HEK293 (cell line): ENCODE data around the gene KRT71.

Experiments
- CTCF ChIA-PET: fragments of 350-600 bp; formaldehyde crosslinking; extraction: SDS; loops from one replicate; lab custom pipeline; 2021; ENCODE audit warnings: antibody characterized with exemption; lab: Yijun Ruan, JAX
- POLR2A ChIA-PET: fragments of 300-600 bp; formaldehyde crosslinking; extraction: SDS; loops from one replicate; lab custom pipeline; 2020; ENCODE audit warnings: antibody characterized with exemption, inconsistent platforms; lab: Yijun Ruan, JAX
- H3K27ac ChIP-seq: fragments of 200-500 bp; sonication (Bioruptor generic); 2 replicates; pipeline ENCODE4 v1.5.1; 2014; ENCODE audit warnings: low read depth, low read length, control low read depth, inconsistent platforms; ENCODE audit errors: extremely low read depth
- H3K36me3 ChIP-seq, 2 experiments: fragments of 200-500 bp in 1 of 2; sonication (Bioruptor generic) in 1 of 2; 1 replicate in 1 of 2; 2 replicates in 1 of 2; pipeline ENCODE4 v1.5.1; 2014 to 2017; ENCODE audit warnings: inconsistent platforms in 2 of 2, low read length in 2 of 2; ENCODE audit not compliant: control insufficient read depth in 2 of 2, insufficient read depth in 1 of 2
- H3K4me1 ChIP-seq: fragments of 200-500 bp; sonication (Bioruptor generic); 2 replicates; pipeline ENCODE4 v1.5.1; 2014; ENCODE audit warnings: mild to moderate bottlenecking, low read length, inconsistent platforms; ENCODE audit not compliant: control insufficient read depth, insufficient read depth
- H3K4me3 ChIP-seq: 2 replicates; pipeline ENCODE4 v1.5.1; 2011; ENCODE audit warnings: low read depth, mild to moderate bottlenecking, control low read depth, low read length, moderate library complexity
- H3K9me3 ChIP-seq: fragments of 200-500 bp; sonication (Bioruptor generic); 2 replicates; pipeline ENCODE4 v1.5.1; 2014; ENCODE audit warnings: low read depth, low read length, inconsistent platforms; ENCODE audit not compliant: control insufficient read depth, insufficient read depth
- KLF1 ChIP-seq: fragments of 450-650 bp; formaldehyde crosslinking; IDR thresholded peaks from 2 replicates; pipeline ENCODE4 v1.5.1; 2016; ENCODE audit warnings: missing biosample characterization, missing genetic modification characterization
- KLF10 ChIP-seq: fragments of 450-650 bp; IDR thresholded peaks from 2 replicates; pipeline ENCODE4 v1.5.1; 2018; ENCODE audit warnings: missing biosample characterization, mild to moderate bottlenecking, missing genetic modification characterization
- ZBTB7A ChIP-seq: fragments of 450-650 bp; formaldehyde crosslinking; IDR thresholded peaks from 2 replicates; pipeline ENCODE4 v1.5.1; 2016; ENCODE audit warnings: low read depth, missing biosample characterization, missing genetic modification characterization
- ZFP3 ChIP-seq: fragments of 450-650 bp; formaldehyde crosslinking; IDR thresholded peaks from 2 replicates; pipeline ENCODE4 v1.5.1; 2016; ENCODE audit warnings: low read depth, missing biosample characterization, missing genetic modification characterization
- ZIC2 ChIP-seq: fragments of 450-650 bp; formaldehyde crosslinking; IDR thresholded peaks from 2 replicates; pipeline ENCODE4 v1.5.1; 2016; ENCODE audit warnings: missing biosample characterization, missing genetic modification characterization
- ZNF169 ChIP-seq: fragments of 450-650 bp; formaldehyde crosslinking; IDR thresholded peaks from 2 replicates; pipeline ENCODE4 v1.5.1; 2016; ENCODE audit warnings: missing biosample characterization, missing genetic modification characterization
- ZNF174 ChIP-seq: fragments of 450-650 bp; formaldehyde crosslinking; IDR thresholded peaks from 2 replicates; pipeline ENCODE4 v1.5.0; 2017; ENCODE audit warnings: missing biosample characterization, mild to moderate bottlenecking, missing genetic modification characterization
- ZNF311 ChIP-seq: fragments of 450-650 bp; formaldehyde crosslinking; IDR thresholded peaks from 2 replicates; pipeline ENCODE4 v1.5.1; 2017; ENCODE audit warnings: missing biosample characterization, missing genetic modification characterization, borderline replicate concordance
- ZNF37A ChIP-seq: fragments of 450-650 bp; IDR thresholded peaks from 2 replicates; pipeline ENCODE4 v1.5.1; 2018; ENCODE audit warnings: missing biosample characterization, missing genetic modification characterization
- ZNF610 ChIP-seq: fragments of 450-650 bp; formaldehyde crosslinking; IDR thresholded peaks from 2 replicates; pipeline ENCODE4 v1.5.1; 2016; ENCODE audit warnings: missing biosample characterization, missing genetic modification characterization, borderline replicate concordance
- ZNF664 ChIP-seq: fragments of 450-650 bp; formaldehyde crosslinking; IDR thresholded peaks from 2 replicates; pipeline ENCODE4 v1.5.1; 2016; ENCODE audit warnings: missing biosample characterization, missing genetic modification characterization
- ZNF785 ChIP-seq: fragments of 450-650 bp; formaldehyde crosslinking; IDR thresholded peaks from 2 replicates; pipeline ENCODE4 v1.5.1; 2016; ENCODE audit warnings: missing biosample characterization, missing genetic modification characterization
- ZNF843 ChIP-seq: fragments of 450-650 bp; formaldehyde crosslinking; IDR thresholded peaks from 2 replicates; pipeline ENCODE4 v1.5.1; 2016; ENCODE audit warnings: missing biosample characterization, missing genetic modification characterization
- ZSCAN16 ChIP-seq: fragments of 450-650 bp; formaldehyde crosslinking; IDR thresholded peaks from 2 replicates; pipeline ENCODE4 v1.5.1; 2016; ENCODE audit warnings: missing biosample characterization, missing genetic modification characterization
- TF ChIP-seq, protein P1 (sequence below): fragments of 450-650 bp; formaldehyde crosslinking; IDR thresholded peaks from 2 replicates; pipeline ENCODE4 v1.5.1; 2016; ENCODE audit warnings: missing biosample characterization, missing genetic modification characterization, low read depth
- TF ChIP-seq, protein P2 (sequence below): fragments of 450-650 bp; formaldehyde crosslinking; IDR thresholded peaks from 2 replicates; pipeline ENCODE4 v1.5.1; 2016; ENCODE audit warnings: missing biosample characterization, missing genetic modification characterization
- TF ChIP-seq, protein P3 (sequence below): fragments of 450-650 bp; formaldehyde crosslinking; IDR thresholded peaks from 2 replicates; pipeline ENCODE4 v1.5.1; 2016; ENCODE audit warnings: missing biosample characterization, missing genetic modification characterization
- TF ChIP-seq, protein P4 (sequence below): fragments of 450-650 bp; formaldehyde crosslinking; IDR thresholded peaks from 2 replicates; pipeline ENCODE4 v1.5.1; 2016; ENCODE audit warnings: missing biosample characterization, missing genetic modification characterization
- TF ChIP-seq, protein P5 (sequence below): fragments of 450-650 bp; formaldehyde crosslinking; IDR thresholded peaks from 2 replicates; pipeline ENCODE4 v1.5.1; 2016; ENCODE audit warnings: missing biosample characterization, missing genetic modification characterization

Gene KRT71

DNA sequence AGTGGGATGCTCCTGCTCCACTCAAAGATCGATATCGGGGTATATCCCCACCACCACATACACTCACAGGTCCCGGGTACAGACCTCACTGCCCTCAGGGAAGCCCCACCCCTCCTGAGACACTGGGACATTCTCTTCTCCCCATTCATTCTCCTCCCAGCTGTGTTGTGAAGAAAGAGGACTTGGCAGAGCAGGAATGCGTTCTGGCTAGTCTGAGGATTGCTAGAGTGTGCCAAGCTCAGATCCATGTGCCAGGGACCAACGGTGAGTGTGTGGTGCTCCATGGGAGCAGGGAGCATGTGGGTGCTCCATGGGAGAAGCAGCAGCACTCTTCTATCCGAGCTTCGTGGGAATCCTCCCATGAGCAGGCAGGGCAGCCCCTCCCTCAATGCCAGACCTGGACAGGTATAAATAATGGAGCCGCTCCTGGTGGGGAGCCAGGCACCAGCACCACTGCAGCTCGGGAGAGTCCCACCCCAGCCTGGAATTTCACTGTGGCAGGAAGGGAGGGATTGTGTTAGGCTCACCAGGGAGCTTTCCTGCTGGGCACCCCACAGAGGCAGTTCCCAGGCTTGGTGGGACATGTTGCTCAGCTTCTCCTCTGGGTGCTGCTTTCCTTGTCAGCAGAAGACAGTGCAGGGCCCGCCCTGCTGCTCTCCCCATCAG, 30.5 kb downstream of the KRT71 start:
- Histone ChIP-seq H3K4me1 (no peaks in the 10 kb centered on the region), H3K9me3 (no peaks in the 10 kb centered on the region), H3K36me3 (no peaks in the 10 kb centered on the region), H3K4me3 (no peak overlapping the region), H3K27ac (no peak overlapping the region)
- ChIA-PET CTCF (interaction anchor here (0.7 to 3.5 kb wide), 4 partner anchors 15 to 366 kb away, joined by 3 to 14 read pairs (median 4); no protein-coding TSS in a partner anchor), POLR2A (no interaction called here)
- TF ChIP-seq ZIC2 (tag by site-specific recombination): peak; percentile 79
- TF ChIP-seq, protein P1, sequence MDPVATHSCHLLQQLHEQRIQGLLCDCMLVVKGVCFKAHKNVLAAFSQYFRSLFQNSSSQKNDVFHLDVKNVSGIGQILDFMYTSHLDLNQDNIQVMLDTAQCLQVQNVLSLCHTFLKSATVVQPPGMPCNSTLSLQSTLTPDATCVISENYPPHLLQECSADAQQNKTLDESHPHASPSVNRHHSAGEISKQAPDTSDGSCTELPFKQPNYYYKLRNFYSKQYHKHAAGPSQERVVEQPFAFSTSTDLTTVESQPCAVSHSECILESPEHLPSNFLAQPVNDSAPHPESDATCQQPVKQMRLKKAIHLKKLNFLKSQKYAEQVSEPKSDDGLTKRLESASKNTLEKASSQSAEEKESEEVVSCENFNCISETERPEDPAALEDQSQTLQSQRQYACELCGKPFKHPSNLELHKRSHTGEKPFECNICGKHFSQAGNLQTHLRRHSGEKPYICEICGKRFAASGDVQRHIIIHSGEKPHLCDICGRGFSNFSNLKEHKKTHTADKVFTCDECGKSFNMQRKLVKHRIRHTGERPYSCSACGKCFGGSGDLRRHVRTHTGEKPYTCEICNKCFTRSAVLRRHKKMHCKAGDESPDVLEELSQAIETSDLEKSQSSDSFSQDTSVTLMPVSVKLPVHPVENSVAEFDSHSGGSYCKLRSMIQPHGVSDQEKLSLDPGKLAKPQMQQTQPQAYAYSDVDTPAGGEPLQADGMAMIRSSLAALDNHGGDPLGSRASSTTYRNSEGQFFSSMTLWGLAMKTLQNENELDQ (tag by site-specific recombination): no peak
- peak; percentile 37; the same call in 1 of the 2 replicates for TF ChIP-seq KLF1 (tag by site-specific recombination)
- no peak for TF ChIP-seq ZNF174 (tag by site-specific recombination)
- TF ChIP-seq ZNF610 (tag by site-specific recombination): no peak

DNA sequence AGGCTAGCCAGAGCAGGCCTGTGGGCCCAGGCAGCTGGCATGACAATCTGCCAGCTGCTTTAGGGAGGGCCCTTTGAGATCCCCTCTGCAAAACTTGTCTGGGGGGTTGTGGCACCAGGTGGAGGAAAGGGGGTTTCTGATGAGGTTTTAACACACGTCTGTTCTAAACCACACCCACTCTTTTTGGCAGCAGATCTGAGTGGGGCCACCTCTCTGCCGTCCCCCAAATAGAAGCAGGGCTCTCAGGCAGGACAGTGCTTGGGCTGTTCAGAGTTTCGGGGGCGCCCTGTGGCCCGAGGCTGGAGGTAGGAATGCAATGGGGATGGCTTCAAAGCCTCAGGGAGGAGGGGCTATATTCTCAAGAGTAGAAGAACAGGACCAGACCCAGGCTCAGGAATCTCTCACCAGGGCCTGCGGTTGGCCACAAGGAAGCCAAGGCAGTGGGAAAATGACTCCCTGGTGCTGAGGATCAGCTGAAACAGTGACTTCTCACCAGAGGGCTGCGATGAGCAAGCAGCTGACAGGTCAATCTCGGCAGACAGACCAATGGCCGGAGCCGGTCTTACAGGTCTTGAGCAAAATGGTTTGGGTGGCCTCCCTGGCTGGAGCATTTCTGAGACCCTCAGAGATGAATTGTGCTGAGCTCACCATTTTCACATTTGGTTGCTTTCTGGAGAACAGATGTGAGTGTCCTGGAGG, 31.2 kb downstream of the KRT71 start:
- POLR2A ChIA-PET: no interaction called here
- Histone ChIP-seq H3K27ac (no peak overlapping the region), H3K4me1 (no peaks in the 10 kb centered on the region), H3K9me3 (no peaks in the 10 kb centered on the region), H3K36me3 (no peaks in the 10 kb centered on the region), H3K4me3 (no peak overlapping the region)
- CTCF ChIA-PET: interaction anchor here (0.6 to 3.5 kb wide), 3 partner anchors 15 to 365 kb away, joined by 4 to 14 read pairs (median 8); no protein-coding TSS in a partner anchor
- no peak for TF ChIP-seq ZNF169 (tag by site-specific recombination)
- TF ChIP-seq, protein P2, sequence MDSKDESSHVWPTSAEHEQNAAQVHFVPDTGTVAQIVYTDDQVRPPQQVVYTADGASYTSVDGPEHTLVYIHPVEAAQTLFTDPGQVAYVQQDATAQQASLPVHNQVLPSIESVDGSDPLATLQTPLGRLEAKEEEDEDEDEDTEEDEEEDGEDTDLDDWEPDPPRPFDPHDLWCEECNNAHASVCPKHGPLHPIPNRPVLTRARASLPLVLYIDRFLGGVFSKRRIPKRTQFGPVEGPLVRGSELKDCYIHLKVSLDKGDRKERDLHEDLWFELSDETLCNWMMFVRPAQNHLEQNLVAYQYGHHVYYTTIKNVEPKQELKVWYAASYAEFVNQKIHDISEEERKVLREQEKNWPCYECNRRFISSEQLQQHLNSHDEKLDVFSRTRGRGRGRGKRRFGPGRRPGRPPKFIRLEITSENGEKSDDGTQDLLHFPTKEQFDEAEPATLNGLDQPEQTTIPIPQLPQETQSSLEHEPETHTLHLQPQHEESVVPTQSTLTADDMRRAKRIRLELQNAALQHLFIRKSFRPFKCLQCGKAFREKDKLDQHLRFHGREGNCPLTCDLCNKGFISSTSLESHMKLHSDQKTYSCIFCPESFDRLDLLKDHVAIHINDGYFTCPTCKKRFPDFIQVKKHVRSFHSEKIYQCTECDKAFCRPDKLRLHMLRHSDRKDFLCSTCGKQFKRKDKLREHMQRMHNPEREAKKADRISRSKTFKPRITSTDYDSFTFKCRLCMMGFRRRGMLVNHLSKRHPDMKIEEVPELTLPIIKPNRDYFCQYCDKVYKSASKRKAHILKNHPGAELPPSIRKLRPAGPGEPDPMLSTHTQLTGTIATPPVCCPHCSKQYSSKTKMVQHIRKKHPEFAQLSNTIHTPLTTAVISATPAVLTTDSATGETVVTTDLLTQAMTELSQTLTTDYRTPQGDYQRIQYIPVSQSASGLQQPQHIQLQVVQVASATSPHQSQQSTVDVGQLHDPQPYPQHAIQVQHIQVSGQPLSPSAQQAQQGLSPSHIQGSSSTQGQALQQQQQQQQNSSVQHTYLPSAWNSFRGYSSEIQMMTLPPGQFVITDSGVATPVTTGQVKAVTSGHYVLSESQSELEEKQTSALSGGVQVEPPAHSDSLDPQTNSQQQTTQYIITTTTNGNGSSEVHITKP: no peak
- TF ChIP-seq ZFP3 (tag by site-specific recombination): no peak
- TF ChIP-seq ZNF37A (tag by site-specific recombination): no peak
- no peak for TF ChIP-seq ZNF843
- no peak for TF ChIP-seq ZBTB7A (tag by site-specific recombination)
- no peak for TF ChIP-seq ZNF311 (tag by site-specific recombination)
- TF ChIP-seq KLF10: no peak
- TF ChIP-seq ZSCAN16: no peak
- TF ChIP-seq, protein P3, sequence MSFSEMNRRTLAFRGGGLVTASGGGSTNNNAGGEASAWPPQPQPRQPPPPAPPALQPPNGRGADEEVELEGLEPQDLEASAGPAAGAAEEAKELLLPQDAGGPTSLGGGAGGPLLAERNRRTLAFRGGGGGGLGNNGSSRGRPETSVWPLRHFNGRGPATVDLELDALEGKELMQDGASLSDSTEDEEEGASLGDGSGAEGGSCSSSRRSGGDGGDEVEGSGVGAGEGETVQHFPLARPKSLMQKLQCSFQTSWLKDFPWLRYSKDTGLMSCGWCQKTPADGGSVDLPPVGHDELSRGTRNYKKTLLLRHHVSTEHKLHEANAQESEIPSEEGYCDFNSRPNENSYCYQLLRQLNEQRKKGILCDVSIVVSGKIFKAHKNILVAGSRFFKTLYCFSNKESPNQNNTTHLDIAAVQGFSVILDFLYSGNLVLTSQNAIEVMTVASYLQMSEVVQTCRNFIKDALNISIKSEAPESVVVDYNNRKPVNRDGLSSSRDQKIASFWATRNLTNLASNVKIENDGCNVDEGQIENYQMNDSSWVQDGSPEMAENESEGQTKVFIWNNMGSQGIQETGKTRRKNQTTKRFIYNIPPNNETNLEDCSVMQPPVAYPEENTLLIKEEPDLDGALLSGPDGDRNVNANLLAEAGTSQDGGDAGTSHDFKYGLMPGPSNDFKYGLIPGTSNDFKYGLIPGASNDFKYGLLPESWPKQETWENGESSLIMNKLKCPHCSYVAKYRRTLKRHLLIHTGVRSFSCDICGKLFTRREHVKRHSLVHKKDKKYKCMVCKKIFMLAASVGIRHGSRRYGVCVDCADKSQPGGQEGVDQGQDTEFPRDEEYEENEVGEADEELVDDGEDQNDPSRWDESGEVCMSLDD (tag by site-specific recombination): no peak
- TF ChIP-seq ZNF664 (tag by site-specific recombination): no peak
- TF ChIP-seq, protein P4, sequence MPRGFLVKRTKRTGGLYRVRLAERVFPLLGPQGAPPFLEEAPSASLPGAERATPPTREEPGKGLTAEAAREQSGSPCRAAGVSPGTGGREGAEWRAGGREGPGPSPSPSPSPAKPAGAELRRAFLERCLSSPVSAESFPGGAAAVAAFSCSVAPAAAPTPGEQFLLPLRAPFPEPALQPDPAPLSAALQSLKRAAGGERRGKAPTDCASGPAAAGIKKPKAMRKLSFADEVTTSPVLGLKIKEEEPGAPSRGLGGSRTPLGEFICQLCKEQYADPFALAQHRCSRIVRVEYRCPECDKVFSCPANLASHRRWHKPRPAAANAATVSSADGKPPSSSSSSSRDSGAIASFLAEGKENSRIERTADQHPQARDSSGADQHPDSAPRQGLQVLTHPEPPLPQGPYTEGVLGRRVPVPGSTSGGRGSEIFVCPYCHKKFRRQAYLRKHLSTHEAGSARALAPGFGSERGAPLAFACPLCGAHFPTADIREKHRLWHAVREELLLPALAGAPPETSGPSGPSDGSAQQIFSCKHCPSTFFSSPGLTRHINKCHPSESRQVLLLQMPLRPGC: no peak
- no peak for TF ChIP-seq ZNF785 (tag by site-specific recombination)
- TF ChIP-seq, protein P5, sequence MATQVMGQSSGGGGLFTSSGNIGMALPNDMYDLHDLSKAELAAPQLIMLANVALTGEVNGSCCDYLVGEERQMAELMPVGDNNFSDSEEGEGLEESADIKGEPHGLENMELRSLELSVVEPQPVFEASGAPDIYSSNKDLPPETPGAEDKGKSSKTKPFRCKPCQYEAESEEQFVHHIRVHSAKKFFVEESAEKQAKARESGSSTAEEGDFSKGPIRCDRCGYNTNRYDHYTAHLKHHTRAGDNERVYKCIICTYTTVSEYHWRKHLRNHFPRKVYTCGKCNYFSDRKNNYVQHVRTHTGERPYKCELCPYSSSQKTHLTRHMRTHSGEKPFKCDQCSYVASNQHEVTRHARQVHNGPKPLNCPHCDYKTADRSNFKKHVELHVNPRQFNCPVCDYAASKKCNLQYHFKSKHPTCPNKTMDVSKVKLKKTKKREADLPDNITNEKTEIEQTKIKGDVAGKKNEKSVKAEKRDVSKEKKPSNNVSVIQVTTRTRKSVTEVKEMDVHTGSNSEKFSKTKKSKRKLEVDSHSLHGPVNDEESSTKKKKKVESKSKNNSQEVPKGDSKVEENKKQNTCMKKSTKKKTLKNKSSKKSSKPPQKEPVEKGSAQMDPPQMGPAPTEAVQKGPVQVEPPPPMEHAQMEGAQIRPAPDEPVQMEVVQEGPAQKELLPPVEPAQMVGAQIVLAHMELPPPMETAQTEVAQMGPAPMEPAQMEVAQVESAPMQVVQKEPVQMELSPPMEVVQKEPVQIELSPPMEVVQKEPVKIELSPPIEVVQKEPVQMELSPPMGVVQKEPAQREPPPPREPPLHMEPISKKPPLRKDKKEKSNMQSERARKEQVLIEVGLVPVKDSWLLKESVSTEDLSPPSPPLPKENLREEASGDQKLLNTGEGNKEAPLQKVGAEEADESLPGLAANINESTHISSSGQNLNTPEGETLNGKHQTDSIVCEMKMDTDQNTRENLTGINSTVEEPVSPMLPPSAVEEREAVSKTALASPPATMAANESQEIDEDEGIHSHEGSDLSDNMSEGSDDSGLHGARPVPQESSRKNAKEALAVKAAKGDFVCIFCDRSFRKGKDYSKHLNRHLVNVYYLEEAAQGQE (tag by site-specific recombination): no peak
